ENCODE data around the gene IPPK. TPM values are rescaled to one million over a fixed set of nuclear protein-coding genes. Genes with fewer than 3 reads are reported as not detected.
A peak's percentile ranks its signal among the peaks of the same experiment; 100 is the strongest.

The IPPK gene
- 10 to 100 TPM in 1 of 2 experiments, 1 to 10 TPM in 1; 9.6 to 10.9 TPM for total RNA-seq

DNA sequence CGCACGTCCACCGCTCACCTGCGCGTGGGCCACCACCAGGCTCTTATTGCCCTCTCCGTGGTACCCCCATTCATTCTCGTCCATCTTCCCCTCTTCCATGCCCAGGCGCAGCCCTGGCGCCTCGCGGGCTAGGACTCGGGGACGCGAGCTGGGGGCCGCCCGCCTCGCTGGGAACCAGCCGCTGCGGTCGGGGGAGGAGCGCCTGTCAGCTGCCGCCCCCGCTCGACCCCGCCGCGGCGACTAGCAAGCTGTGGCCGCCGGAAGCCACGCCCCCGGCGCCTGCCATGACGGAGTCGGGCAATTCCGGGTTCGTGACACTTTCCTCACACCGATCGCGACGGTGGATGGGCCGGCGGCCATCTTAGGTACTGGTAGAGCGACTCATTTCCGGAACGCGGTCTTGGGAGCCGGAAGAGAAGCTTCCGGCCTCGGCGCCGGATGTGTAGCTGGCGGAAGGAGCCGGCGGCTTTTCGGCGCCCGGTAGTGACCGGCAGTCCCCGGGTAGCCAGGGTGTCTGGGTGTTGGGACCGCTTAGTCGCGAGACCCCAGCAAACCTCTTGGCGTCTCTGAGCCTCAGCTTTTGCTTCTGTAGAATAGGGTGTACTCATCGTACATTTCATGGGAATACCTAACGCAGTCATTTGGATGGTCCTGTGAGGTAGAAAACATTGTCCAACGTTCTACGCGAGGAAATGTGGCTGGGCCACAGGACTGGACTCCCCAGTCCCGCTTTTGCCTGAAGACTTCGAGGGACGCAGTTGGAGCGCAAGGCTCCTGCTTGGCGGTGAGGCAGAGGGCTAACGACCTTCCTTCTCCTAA, at the start of gene IPPK:
Gene IPPK, minus strand, starts transcription at position 242 of the 819 bp plus-strand sequence. Its CDS starts 143 bp downstream, at position 99.
- Mint-ChIP-seq H3K9me3 (no peaks in the 10 kb centered on the region), H3K27me3 (no peaks in the 10 kb centered on the region), H3K36me3 (ENCODE audit: low read depth) (peaks cover 16% of the 10 kb centered on the region), H3K4me1 (peaks cover 35% of the 10 kb centered on the region), H3K4me3 (peak within 1 kb of the TSS; percentile 97), H3K27ac (peak within 1 kb of the TSS; percentile 95)
- CTCF ChIA-PET, result interaction anchor here (0.7 to 1.2 kb wide), 3 partner anchors 13 to 95 kb away, joined by 3 to 4 read pairs (median 3); no protein-coding TSS in a partner anchor
- POLR2A ChIA-PET, result interaction anchor here (0.9 kb wide), 1 partner anchor 344 kb away, joined by 3 read pairs; the partner anchor contains the start of genes CENPP and NOL8
- DNase-seq, result peak; percentile 98

- Mint-ChIP-seq H3K27ac (no peak overlapping the region), H3K4me1 (peaks cover 9% of the 10 kb centered on the region), H3K4me3 (no peak overlapping the region), H3K9me3 (no peaks in the 10 kb centered on the region), H3K36me3 (ENCODE audit: low read depth) (peaks cover 31% of the 10 kb centered on the region), H3K27me3 (no peaks in the 10 kb centered on the region)
- ChIA-PET POLR2A (no interaction called here), CTCF (interaction anchor here (1.1 kb wide), 1 partner anchor 12 kb away, joined by 3 read pairs; no protein-coding TSS in a partner anchor)
- DNase-seq, result peak; percentile 2
Measured at GRCh38 chr9:92719028-92719647, 49.2 kb upstream of the IPPK start.

DNA sequence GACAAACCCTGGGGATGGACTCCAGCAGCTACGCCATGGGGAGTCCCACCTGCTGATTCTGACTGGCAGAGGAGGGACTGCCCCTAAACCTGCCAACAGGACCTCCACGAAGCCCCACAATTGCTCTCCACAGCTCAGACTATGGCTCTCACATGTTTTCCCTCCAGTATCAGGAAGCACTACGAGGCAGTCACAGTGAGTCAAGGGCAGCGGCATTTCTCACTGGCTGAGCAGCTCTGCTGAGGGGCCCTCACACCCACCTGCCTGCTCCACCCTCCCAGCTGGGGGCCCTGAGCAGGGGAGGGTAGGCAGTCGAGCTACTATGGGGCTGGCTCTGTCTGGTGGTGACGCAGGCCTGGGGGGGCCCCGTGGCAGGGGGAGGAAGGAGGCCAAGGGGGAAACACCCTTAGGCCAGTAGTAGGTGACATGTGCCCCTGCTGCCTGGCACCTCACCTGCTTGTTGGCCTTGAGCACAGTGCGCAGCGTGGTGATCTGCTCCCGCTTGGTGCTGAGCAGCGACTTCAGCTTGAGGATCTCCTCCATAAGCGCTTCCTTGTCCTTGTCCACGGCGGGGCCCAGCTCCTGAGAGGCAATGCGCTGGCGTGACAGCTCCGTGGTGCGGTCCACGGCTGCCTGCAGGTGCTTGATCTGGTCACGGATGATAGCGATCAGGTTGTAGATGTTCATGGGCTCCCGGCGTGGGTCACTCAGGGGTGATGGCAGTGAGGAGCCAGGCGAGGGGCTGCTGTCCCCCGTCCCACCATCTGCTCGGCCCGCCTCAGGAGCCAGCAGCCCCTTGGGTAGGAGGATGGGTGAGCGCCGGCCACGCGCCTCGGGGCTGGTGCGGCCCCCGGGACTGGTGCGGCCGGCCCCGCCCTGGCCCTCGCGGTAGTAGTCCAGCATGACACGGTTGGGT, 48.4 kb upstream of the IPPK start:
- Mint-ChIP-seq H3K27me3 (no peaks in the 10 kb centered on the region), H3K9me3 (no peaks in the 10 kb centered on the region), H3K4me3 (no peak overlapping the region), H3K27ac (peak overlapping the region; percentile 9), H3K4me1 (peaks cover 14% of the 10 kb centered on the region), H3K36me3 (ENCODE audit: low read depth) (peaks cover 35% of the 10 kb centered on the region)
- ChIA-PET CTCF (interaction anchor here (1.0 to 1.4 kb wide), 4 partner anchors 11 to 73 kb away, joined by 3 to 8 read pairs (median 4); no protein-coding TSS in a partner anchor), POLR2A (no interaction called here)
- DNase-seq, result peak; percentile 4

GRCh38 chr9:92717201-92718085, 47.5 kb upstream of the IPPK start:
- H3K9me3 Mint-ChIP-seq, result no peaks in the 10 kb centered on the region
- CTCF ChIA-PET, result interaction anchor here (0.5 to 1.9 kb wide), 8 partner anchors 14 to 596 kb away, joined by 3 to 8 read pairs (median 4); no protein-coding TSS in a partner anchor
- POLR2A ChIA-PET, result no interaction called here
- peak overlapping the region; percentile 9 for H3K27ac Mint-ChIP-seq
- DNase-seq, result no peak
- no peak overlapping the region for H3K4me3 Mint-ChIP-seq
- H3K27me3 Mint-ChIP-seq, result no peaks in the 10 kb centered on the region
- peaks cover 42% of the 10 kb centered on the region for H3K36me3 Mint-ChIP-seq (ENCODE audit: low read depth)
- H3K4me1 Mint-ChIP-seq, result peaks cover 23% of the 10 kb centered on the region

DNA sequence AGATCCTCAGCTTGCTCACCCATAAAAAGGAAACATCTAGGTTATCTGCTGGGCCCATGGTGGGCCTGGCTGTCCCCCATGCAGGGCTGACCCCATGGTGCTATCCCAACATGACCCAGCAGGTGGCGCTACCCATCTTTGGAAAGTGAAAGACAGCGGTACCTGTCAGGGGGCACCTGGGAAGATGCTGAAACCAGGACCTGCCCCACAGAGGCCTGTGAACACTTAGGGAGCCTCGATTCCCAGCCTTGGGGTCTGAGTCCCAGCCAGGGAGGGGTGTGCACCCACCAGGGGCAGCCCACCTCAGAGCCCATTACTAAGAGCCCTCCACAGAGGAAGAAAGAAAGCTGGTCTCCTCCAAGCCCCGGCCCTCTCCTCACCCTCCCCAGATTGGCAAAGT, 46.6 kb upstream of the IPPK start:
- no peak overlapping the region for H3K27ac Mint-ChIP-seq
- DNase-seq, result peak; percentile 87
- H3K36me3 Mint-ChIP-seq (ENCODE audit: low read depth), result peaks cover 45% of the 10 kb centered on the region
- H3K4me3 Mint-ChIP-seq, result no peak overlapping the region
- CTCF ChIA-PET, result interaction anchor here (0.5 to 1.9 kb wide), 9 partner anchors 13 to 1312 kb away, joined by 3 to 8 read pairs (median 4); no protein-coding TSS in a partner anchor
- peaks cover 27% of the 10 kb centered on the region for H3K4me1 Mint-ChIP-seq
- no peaks in the 10 kb centered on the region for H3K9me3 Mint-ChIP-seq
- no peaks in the 10 kb centered on the region for H3K27me3 Mint-ChIP-seq
- POLR2A ChIA-PET, result no interaction called here

DNA sequence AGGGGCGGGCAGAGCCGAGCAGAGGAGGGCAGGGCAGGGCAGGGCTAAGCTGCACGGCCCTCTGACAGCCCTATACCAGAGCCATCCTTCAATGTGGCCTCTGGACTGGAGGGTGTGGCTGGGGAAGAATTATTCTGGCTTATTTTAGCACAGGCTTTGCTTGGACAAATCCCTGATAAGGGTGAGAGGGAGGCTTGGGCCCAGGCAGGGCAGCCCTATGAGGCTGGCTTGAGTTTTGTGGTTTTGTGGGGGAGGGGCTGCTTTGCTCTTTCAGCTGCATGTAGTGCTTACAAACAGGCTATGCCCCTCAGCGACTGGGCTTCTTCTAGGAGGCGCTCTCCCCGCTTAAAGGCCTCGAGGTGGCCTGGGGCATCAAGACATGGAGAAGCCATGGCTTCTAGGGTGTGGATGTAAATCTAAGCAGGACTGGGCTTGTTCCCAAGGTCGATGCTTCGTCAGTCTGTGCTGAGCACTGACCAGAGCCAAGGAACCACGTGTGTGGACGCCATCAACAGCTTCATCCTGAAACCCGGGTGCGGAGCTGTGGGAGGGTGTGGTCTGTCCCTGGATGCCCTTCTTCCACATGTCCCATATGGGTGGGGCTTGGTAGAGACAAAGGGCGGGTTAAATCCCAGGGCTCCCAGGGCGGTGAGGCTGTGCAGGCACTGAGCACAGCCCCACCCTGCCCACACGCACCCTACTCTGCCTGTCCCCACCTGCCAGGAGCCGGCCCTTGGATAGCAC, 45.7 kb upstream of the IPPK start:
- DNase-seq, result no peak
- H3K4me1 Mint-ChIP-seq, result peaks cover 34% of the 10 kb centered on the region
- peak overlapping the region; percentile 25 for H3K27ac Mint-ChIP-seq
- no peak overlapping the region for H3K4me3 Mint-ChIP-seq
- no peaks in the 10 kb centered on the region for H3K9me3 Mint-ChIP-seq
- ChIA-PET POLR2A (no interaction called here), CTCF (interaction anchor here (0.6 to 1.9 kb wide), 4 partner anchors 16 to 1311 kb away, joined by 3 to 4 read pairs (median 4); no protein-coding TSS in a partner anchor)
- H3K36me3 Mint-ChIP-seq (ENCODE audit: low read depth), result peaks cover 51% of the 10 kb centered on the region
- no peaks in the 10 kb centered on the region for H3K27me3 Mint-ChIP-seq

DNA sequence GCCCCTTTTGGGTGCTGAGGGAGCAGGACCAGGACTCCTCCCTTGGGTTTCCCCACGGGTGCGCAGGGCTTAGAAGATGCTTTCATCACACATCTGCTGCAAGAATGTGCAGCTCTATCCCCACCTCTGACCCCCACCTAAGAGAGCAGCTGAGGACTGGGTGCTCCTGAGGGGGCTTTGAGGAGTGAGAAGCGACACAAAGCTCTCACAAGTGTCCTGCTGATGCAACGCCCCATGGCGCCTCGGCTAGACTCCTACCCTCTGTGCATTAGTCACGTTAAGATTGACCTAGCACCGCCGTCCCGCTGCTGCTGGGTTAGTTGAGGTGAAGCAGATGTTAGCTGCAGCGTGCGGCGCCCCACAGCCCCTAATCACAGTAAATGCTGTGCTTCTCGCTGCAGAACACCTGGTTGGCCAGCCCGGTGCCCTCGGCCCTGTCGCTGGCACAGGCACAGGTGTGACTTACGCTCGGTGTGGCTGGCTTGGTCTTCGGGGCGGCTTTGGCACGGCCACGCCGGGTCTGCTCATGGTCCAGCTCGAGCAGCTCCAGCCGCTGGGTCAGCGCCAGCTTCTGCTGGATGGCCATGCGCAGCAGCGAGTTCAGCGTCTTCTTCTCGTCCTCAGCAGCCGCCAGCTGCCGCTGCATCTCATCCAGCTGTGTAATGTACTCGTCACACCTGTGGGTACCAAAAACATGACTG, 45.0 kb upstream of the IPPK start:
- Mint-ChIP-seq H3K36me3 (ENCODE audit: low read depth) (peaks cover 54% of the 10 kb centered on the region), H3K4me3 (no peak overlapping the region), H3K9me3 (no peaks in the 10 kb centered on the region), H3K4me1 (peaks cover 40% of the 10 kb centered on the region), H3K27ac (peak overlapping the region; percentile 36), H3K27me3 (no peaks in the 10 kb centered on the region)
- ChIA-PET CTCF (interaction anchor here (1.1 kb wide), 1 partner anchor 17 kb away, joined by 3 read pairs; no protein-coding TSS in a partner anchor), POLR2A (no interaction called here)
- DNase-seq, result no peak

DNA sequence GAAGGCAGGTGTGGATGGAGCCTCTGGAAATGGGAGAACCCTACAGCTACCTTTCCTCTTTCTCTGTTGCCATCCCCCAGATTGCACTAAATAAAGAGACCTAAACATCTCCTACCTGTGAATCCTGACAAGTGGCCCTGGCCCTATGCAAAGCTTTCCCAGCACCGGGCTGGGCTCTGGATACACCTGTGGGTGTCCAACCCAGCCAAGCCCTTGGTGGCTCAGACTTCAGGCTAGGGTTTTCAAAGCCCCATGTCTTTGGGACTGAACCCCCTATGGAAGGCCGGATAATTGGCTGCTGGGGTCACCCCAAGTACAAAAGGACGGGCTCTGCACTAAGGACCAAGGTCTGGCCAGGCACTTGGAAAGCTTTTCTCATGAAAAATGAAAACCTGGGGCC, 44.1 kb upstream of the IPPK start:
- H3K9me3 Mint-ChIP-seq, result no peaks in the 10 kb centered on the region
- H3K4me1 Mint-ChIP-seq, result peaks cover 43% of the 10 kb centered on the region
- no peak overlapping the region for H3K4me3 Mint-ChIP-seq
- no peak overlapping the region for H3K27ac Mint-ChIP-seq
- DNase-seq, result no peak
- H3K36me3 Mint-ChIP-seq (ENCODE audit: low read depth), result peaks cover 52% of the 10 kb centered on the region
- ChIA-PET POLR2A (no interaction called here), CTCF (interaction anchor here (1.1 to 1.7 kb wide), 2 partner anchors 16 to 77 kb away, joined by 3 to 4 read pairs; no protein-coding TSS in a partner anchor)
- no peaks in the 10 kb centered on the region for H3K27me3 Mint-ChIP-seq

DNA sequence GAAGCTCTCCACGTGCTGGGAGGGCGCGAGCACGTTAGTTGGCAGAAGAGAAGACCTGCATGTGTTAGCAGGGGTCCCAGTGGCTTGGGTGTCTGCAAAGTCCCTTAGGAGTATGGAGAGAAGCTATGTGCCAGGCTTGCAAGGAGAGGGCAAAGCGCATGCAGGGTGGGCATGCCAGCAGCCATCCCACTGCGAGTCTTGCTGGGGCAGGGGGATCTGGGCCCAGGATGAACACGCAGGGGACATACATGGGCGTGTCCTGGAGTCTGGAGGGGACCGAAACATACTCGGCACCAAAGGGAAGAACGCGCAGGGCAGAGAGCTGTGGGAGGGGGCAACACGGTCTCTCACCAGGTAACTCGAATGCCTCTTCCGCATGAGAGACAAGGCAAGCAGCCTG, 43.6 kb upstream of the IPPK start:
- peaks cover 51% of the 10 kb centered on the region for H3K36me3 Mint-ChIP-seq (ENCODE audit: low read depth)
- peaks cover 43% of the 10 kb centered on the region for H3K4me1 Mint-ChIP-seq
- CTCF ChIA-PET, result interaction anchor here (1.5 to 1.7 kb wide), 2 partner anchors 11 to 78 kb away, joined by 4 read pairs; no protein-coding TSS in a partner anchor

GRCh38 chr9:92712767-92713166, 42.8 kb upstream of the IPPK start:
- no peaks in the 10 kb centered on the region for H3K9me3 Mint-ChIP-seq
- DNase-seq, result no peak
- H3K36me3 Mint-ChIP-seq (ENCODE audit: low read depth), result peaks cover 50% of the 10 kb centered on the region
- H3K4me1 Mint-ChIP-seq, result peaks cover 43% of the 10 kb centered on the region
- H3K27me3 Mint-ChIP-seq, result no peaks in the 10 kb centered on the region
- CTCF ChIA-PET, result interaction anchor here (1.5 to 1.7 kb wide), 2 partner anchors 10 to 78 kb away, joined by 4 read pairs; no protein-coding TSS in a partner anchor
- peak overlapping the region; percentile 93 for H3K27ac Mint-ChIP-seq
- POLR2A ChIA-PET, result no interaction called here
- H3K4me3 Mint-ChIP-seq, result no peak overlapping the region

More for the DNA sequence above, 43.6 kb upstream of the IPPK start:
- POLR2A ChIA-PET, result no interaction called here
- Mint-ChIP-seq H3K4me3 (no peak overlapping the region), H3K27ac (peak overlapping the region; percentile 93), H3K9me3 (no peaks in the 10 kb centered on the region), H3K27me3 (no peaks in the 10 kb centered on the region)
- DNase-seq, result no peak

Measured in activated CD4-positive, alpha-beta T cell treated with anti-CD3 and anti-CD28 coated beads, Interleukin-2, amount 10 ng/mL, durations not matched to agents 7 days and 5 days (primary cell).